Ovary (tissue), 3 donors: ENCODE data around the gene NAXD.

ENCODE experiments used
- POLR2A ChIP-seq: fragments of 450-650 bp; IDR thresholded peaks from one replicate; pipeline ENCODE4 v1.6.1; 2017; ENCODE audit warnings: antibody characterized with exemption, mild to moderate bottlenecking, moderate library complexity
- TF ChIP-seq, protein P1 (sequence below), 3 donors: fragments of 450-650 bp in 2 of 3; fragments of 200-600 bp in 1 of 3; IDR thresholded peaks; one replicate each; pipeline versions ENCODE4 v1.5.1 to v1.8.0; 2016 to 2022; ENCODE audit warnings: antibody characterized with exemption in 3 of 3, mild to moderate bottlenecking in 1 of 3
- donor health status: DM: no; HTN: no; CAD: no.

DNA sequence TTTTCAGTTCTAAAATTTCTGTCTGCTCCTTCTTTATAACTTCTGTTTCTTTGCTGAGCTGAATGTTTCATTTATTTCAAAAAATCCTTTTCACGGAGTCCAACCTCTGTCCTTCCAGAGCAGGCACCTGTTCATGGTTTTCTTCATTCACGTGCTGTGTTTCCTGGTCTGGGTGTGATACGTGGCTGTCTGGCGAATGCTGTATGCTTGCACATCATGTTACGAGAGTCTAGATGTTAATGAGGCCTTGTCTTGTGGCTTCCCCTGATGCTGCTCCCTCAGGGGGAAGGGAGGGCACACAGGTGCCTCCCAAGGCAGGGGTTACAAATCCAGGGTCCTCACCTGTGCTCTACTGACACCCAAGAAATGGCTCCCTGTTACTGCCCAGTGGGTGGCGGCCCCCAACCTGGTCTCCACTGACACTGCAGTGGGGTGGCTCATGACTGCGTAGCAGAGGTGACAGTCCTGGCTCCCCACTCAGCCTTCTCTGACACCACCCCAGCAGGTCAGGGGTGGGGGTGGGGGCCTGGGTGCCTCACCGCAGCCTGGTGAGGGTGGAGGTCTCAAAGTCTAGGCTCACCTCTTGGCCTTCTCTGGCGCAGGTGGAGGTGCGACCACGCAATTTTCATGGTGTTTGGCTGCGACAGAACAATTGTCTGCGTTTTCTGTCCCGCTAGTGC, 33.7 kb upstream of the NAXD start:
- TF ChIP-seq, protein P1, sequence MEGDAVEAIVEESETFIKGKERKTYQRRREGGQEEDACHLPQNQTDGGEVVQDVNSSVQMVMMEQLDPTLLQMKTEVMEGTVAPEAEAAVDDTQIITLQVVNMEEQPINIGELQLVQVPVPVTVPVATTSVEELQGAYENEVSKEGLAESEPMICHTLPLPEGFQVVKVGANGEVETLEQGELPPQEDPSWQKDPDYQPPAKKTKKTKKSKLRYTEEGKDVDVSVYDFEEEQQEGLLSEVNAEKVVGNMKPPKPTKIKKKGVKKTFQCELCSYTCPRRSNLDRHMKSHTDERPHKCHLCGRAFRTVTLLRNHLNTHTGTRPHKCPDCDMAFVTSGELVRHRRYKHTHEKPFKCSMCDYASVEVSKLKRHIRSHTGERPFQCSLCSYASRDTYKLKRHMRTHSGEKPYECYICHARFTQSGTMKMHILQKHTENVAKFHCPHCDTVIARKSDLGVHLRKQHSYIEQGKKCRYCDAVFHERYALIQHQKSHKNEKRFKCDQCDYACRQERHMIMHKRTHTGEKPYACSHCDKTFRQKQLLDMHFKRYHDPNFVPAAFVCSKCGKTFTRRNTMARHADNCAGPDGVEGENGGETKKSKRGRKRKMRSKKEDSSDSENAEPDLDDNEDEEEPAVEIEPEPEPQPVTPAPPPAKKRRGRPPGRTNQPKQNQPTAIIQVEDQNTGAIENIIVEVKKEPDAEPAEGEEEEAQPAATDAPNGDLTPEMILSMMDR (IDR thresholded peaks at IDR 0.05), result no peak
- no peak for TF ChIP-seq POLR2A
